IMR-90 (cell line): ENCODE data around the gene PMAIP1. TPM values are rescaled to one million over a fixed set of nuclear protein-coding genes. Genes with fewer than 3 reads are reported as not detected.
A peak's percentile ranks its signal among the peaks of the same experiment; 100 is the strongest.

Experiments
- ATAC-seq: fragments of 200-7000 bp; cut with Tn5 transposase; 2 replicates; pipeline ENCODE4 v1.9.1; 2020; ENCODE audit warnings: low read depth, mild to moderate bottlenecking, moderate library complexity
- BruUV-seq: library from RNA; stranded (reverse); fragments of 400-500 nt; replicated peaks from 2 replicates; lab custom pipeline; 2021; lab: Mats Ljungman, UMichigan
- CTCF ChIA-PET: fragments of 300-600 bp; formaldehyde crosslinking; extraction: SDS; loops from one replicate; lab custom pipeline; 2021; ENCODE audit warnings: antibody characterized with exemption; lab: Yijun Ruan, JAX
- POLR2A ChIA-PET: fragments of 300-600 bp; sonication (Branson Sonifier 250); formaldehyde crosslinking; loops from one replicate; lab custom pipeline; 2022; ENCODE audit warnings: antibody characterized with exemption; ENCODE audit not compliant: unreplicated experiment; lab: Charles Lee
- DNase-seq: peaks from one replicate; pipeline ENCODE4 v3.0.0; 2013
- H2AFZ ChIP-seq: replicated peaks from 2 replicates; pipeline ENCODE3; 2013; ENCODE audit warnings: low read length, mild to moderate bottlenecking; ENCODE audit not compliant: poor library complexity
- H2AK5ac ChIP-seq: 2 replicates; pipeline ENCODE4 v1.6.1; 2013; ENCODE audit warnings: low read depth, low read length, inconsistent platforms
- H2AK9ac ChIP-seq: replicated peaks from 2 replicates; pipeline ENCODE3; 2013; ENCODE audit warnings: mild to moderate bottlenecking, low read depth, low read length, moderate library complexity; ENCODE audit not compliant: poor library complexity
- H2BK120ac ChIP-seq: 2 replicates; pipeline ENCODE4 v1.6.1; 2013; ENCODE audit warnings: low read depth, low read length, inconsistent platforms
- H2BK15ac ChIP-seq: 3 replicates; pipeline ENCODE4 v1.6.1; 2013; ENCODE audit warnings: low read depth, low read length, inconsistent platforms
- H2BK20ac ChIP-seq: 2 replicates; pipeline ENCODE4 v1.6.1; 2013; ENCODE audit warnings: low read depth, mild to moderate bottlenecking, inconsistent platforms, low read length, moderate library complexity
- H2BK5ac ChIP-seq: 2 replicates; pipeline ENCODE4 v1.6.1; 2013; ENCODE audit warnings: mild to moderate bottlenecking, low read depth, low read length, inconsistent platforms; ENCODE audit not compliant: poor library complexity, severe bottlenecking
- H3K14ac ChIP-seq: replicated peaks from 2 replicates; pipeline ENCODE4 v1.6.1; 2013; ENCODE audit warnings: low read depth, low read length, inconsistent platforms
- H3K18ac ChIP-seq: 2 replicates; pipeline ENCODE4 v1.6.1; 2013; ENCODE audit warnings: low read depth, low read length, control low read depth
- H3K23ac ChIP-seq: 2 replicates; pipeline ENCODE4 v1.6.1; 2013; ENCODE audit warnings: low read depth, low read length, inconsistent platforms
- H3K27ac ChIP-seq: 2 replicates; pipeline ENCODE4 v1.5.1; 2013; ENCODE audit warnings: mild to moderate bottlenecking, control low read depth, low read length; ENCODE audit not compliant: insufficient read depth
- H3K27me3 ChIP-seq: 2 replicates; pipeline ENCODE4 v1.6.1; 2013; ENCODE audit warnings: low read length; ENCODE audit not compliant: control insufficient read depth, insufficient read depth
- H3K36me3 ChIP-seq: 2 replicates; pipeline ENCODE4 v1.6.1; 2013; ENCODE audit warnings: low read length, mixed read lengths; ENCODE audit not compliant: control insufficient read depth, insufficient read depth
- H3K4ac ChIP-seq: 2 replicates; pipeline ENCODE4 v1.6.1; 2013; ENCODE audit warnings: low read depth, low read length, inconsistent platforms
- H3K4me1 ChIP-seq: 2 replicates; pipeline ENCODE4 v1.6.1; 2013; ENCODE audit warnings: low read length, mixed read lengths; ENCODE audit not compliant: control insufficient read depth, insufficient read depth
- H3K4me2 ChIP-seq: 2 replicates; pipeline ENCODE4 v1.6.1; 2013; ENCODE audit warnings: low read depth, mild to moderate bottlenecking, control low read depth, low read length, moderate library complexity
- H3K4me3 ChIP-seq: 2 replicates; pipeline ENCODE4 v1.5.1; 2013; ENCODE audit warnings: low read depth, mild to moderate bottlenecking, control low read depth, low read length, moderate library complexity; ENCODE audit not compliant: insufficient read depth
- H3K56ac ChIP-seq: 2 replicates; pipeline ENCODE4 v1.6.1; 2013; ENCODE audit warnings: low read length, inconsistent platforms; ENCODE audit not compliant: insufficient read depth; ENCODE audit errors: extremely low read depth
- H3K79me1 ChIP-seq, 2 experiments: 2 replicates each; pipeline ENCODE4 v1.6.1; 2013; ENCODE audit warnings: low read length in 2 of 2, inconsistent platforms in 1 of 2, low read depth in 1 of 2
- H3K9ac ChIP-seq: 2 replicates; pipeline ENCODE4 v1.6.1; 2013; ENCODE audit warnings: low read depth, low read length, control low read depth
- H3K9me1 ChIP-seq: 2 replicates; pipeline ENCODE4 v1.6.1; 2013; ENCODE audit warnings: low read length, inconsistent platforms; ENCODE audit not compliant: insufficient read depth
- H3K9me3 ChIP-seq: 2 replicates; pipeline ENCODE4 v1.6.1; 2013; ENCODE audit warnings: low read length; ENCODE audit not compliant: control insufficient read depth, insufficient read depth
- H4K20me1 ChIP-seq: 2 replicates; pipeline ENCODE4 v1.6.1; 2013; ENCODE audit warnings: low read length, inconsistent platforms; ENCODE audit not compliant: insufficient read depth
- H4K5ac ChIP-seq: 2 replicates; pipeline ENCODE4 v1.6.1; 2013; ENCODE audit warnings: mild to moderate bottlenecking, low read depth, low read length, control low read depth
- H4K8ac ChIP-seq, 2 experiments: 2 replicates each; pipeline ENCODE4 v1.6.1; 2013; ENCODE audit warnings: low read depth in 2 of 2, low read length in 2 of 2, control low read depth in 1 of 2, inconsistent platforms in 1 of 2
- H4K91ac ChIP-seq: 2 replicates; pipeline ENCODE4 v1.6.1; 2013; ENCODE audit warnings: low read depth, low read length, inconsistent platforms; ENCODE audit not compliant: insufficient read depth
- FOS ChIP-seq: fragments of 150-350 bp; IDR thresholded peaks from 2 replicates; pipeline ENCODE4 v1.6.1; 2016; ENCODE audit warnings: low read depth, low read length
- MAZ ChIP-seq: IDR thresholded peaks from 2 replicates; pipeline ENCODE4 v1.6.1; 2012; ENCODE audit warnings: low read depth, mild to moderate bottlenecking, low read length, improper control_type of control experiment, moderate library complexity, borderline replicate concordance
- NFE2L2 ChIP-seq: fragments of 150-350 bp; IDR thresholded peaks from 2 replicates; pipeline ENCODE4 v1.6.1; 2016; ENCODE audit warnings: low read depth, mild to moderate bottlenecking, low read length
- USF2 ChIP-seq: fragments of 150-350 bp; IDR thresholded peaks from 2 replicates; pipeline ENCODE4 v1.6.1; 2017; ENCODE audit warnings: mild to moderate bottlenecking, antibody characterized with exemption, low read length, low read depth
- WGBS, 2 experiments: methylation state at CpG; one replicate each; pipeline versions ENCODE4 v1.1.5 to v1.1.7; 2013; ENCODE audit warnings: missing lambda C conversion rate in 2 of 2; ENCODE audit not compliant: insufficient read length in 1 of 2; ENCODE audit errors: extremely low coverage in 2 of 2; 5-methylcytosine and 5-hydroxymethylcytosine counted together
- dilution Hi-C: fragments of 300-500 bp; cut with HindIII; formaldehyde crosslinking; loops from one replicate; pipeline ENCODE4 v1.14.3; 2018; ENCODE audit warnings: low sequenced_read_pairs; ENCODE audit not compliant: unreplicated experiment
- in situ Hi-C: fragments of 300-500 bp; cut with MboI; formaldehyde crosslinking; loops from 3 replicates; pipeline ENCODE4 v1.14.3; 2019; ENCODE audit warnings: low sequenced_read_pairs, inconsistent platforms, mixed read lengths
- intact Hi-C: fragments of 100-400 bp; cut with micrococcal nuclease; formaldehyde crosslinking; loops from 2 replicates; pipeline ENCODE4 v1.10.0; 2022
- polyA plus RNA-seq, 3 experiments: library from polyadenylated mRNA; depleted of rRNA; stranded (reverse); fragments of >200 nt; gene quantifications; 2 replicates each; pipeline ENCODE4 v1.2.3, GENCODE V29; 2012; ENCODE audit warnings: low replicate concordance in 1 of 3
- total RNA-seq: library from RNA; depleted of rRNA; stranded (reverse); fragments of >200 nt; gene quantifications from 2 replicates; pipeline ENCODE4 v1.2.3, GENCODE V29; 2012

PMAIP1 gene
- total and polyA plus RNA-seq, 2 of the 4 experiments (the other 2 are of a cell fraction) = 14.0 to 30.1 TPM

GRCh38 chr18:59918320-59918755, 18.5 kb downstream of the PMAIP1 start:
- WGBS, 2 experiments = 55% methylated on average over 5 of the region's 9 CpGs; no CpG with 5 or more reads in 1 of the 2 experiments
- H4K20me1 ChIP-seq = no peaks in the 10 kb centered on the region
- H3K36me3 ChIP-seq = no peaks in the 10 kb centered on the region
- H2AFZ ChIP-seq = peak overlapping the region; percentile 58
- ATAC-seq = peak; percentile 60
- POLR2A ChIA-PET = no interaction called here
- H3K27ac ChIP-seq = no peak overlapping the region
- peaks cover 14% of the 10 kb centered on the region for H3K4me1 ChIP-seq
- no peak overlapping the region for H4K91ac ChIP-seq
- no peak overlapping the region for H3K9ac ChIP-seq
- H2BK15ac ChIP-seq = no peak overlapping the region
- peak overlapping the region; percentile 71; the same call in 1 of the 2 replicates for H3K18ac ChIP-seq
- peak overlapping the region in 1 of 2 experiments; percentile 69; a peak in 2 of 4 replicates for H4K8ac ChIP-seq
- H3K79me1 ChIP-seq = no peaks in the 10 kb centered on the region
- no peak overlapping the region for H3K4me3 ChIP-seq
- CTCF ChIA-PET = no interaction called here
- peaks cover 7% of the 10 kb centered on the region; the same call in 1 of the 2 replicates for H3K9me1 ChIP-seq
- DNase-seq = peak; percentile 61
- in situ Hi-C loops (no loop called here), intact Hi-C loops (no loop called here), dilution Hi-C loops (no loop called here)
- H3K27me3 ChIP-seq = no peaks in the 10 kb centered on the region
- H3K14ac ChIP-seq = peak overlapping the region; percentile 2
- peak overlapping the region; percentile 85; the same call in 1 of the 2 replicates for H4K5ac ChIP-seq
- H2BK5ac ChIP-seq = peak overlapping the region; percentile 31
- peak overlapping the region; percentile 9; the same call in 1 of the 2 replicates for H2AK5ac ChIP-seq
- H3K4ac ChIP-seq = peak overlapping the region; percentile 58
- no peak overlapping the region for H3K23ac ChIP-seq
- H2AK9ac ChIP-seq = no peak overlapping the region
- H2BK20ac ChIP-seq = peak overlapping the region; percentile 67; the same call in 1 of the 2 replicates
- no peak overlapping the region for H3K56ac ChIP-seq
- H2BK120ac ChIP-seq = peak overlapping the region; percentile 9
- H3K4me2 ChIP-seq = peak overlapping the region; percentile 55; the same call in 1 of the 2 replicates
- no TSS peak for BruUV-seq
- no peaks in the 10 kb centered on the region for H3K9me3 ChIP-seq
- 0 out of 2 replicates have a peak, but pooled peaks have one; percentile 24 for TF ChIP-seq FOS
- peak; percentile 40; the same call in 1 of the 2 replicates for TF ChIP-seq MAZ
- no peak for TF ChIP-seq USF2
- peak; percentile 74; the same call in 1 of the 2 replicates for TF ChIP-seq NFE2L2
